K562 (cell line): ENCODE results near the gene TMEM234. TPM values are rescaled to one million over a fixed set of nuclear protein-coding genes. Genes with fewer than 3 reads are reported as not detected.
A peak's percentile ranks its signal among the peaks of the same experiment; 100 is the strongest.

Experiments
- BHLHE40 ChIP-seq: IDR thresholded peaks from 2 replicates; pipeline ENCODE4 v1.6.1; 2011; ENCODE audit warnings: low read length, improper control_type of control experiment
- L3MBTL2 ChIP-seq: fragments of 450-650 bp; IDR thresholded peaks from 2 replicates; pipeline ENCODE4 v1.6.1; 2016; ENCODE audit warnings: mild to moderate bottlenecking, moderate library complexity
- SIN3B ChIP-seq: fragments of 450-650 bp; IDR thresholded peaks from 2 replicates; pipeline ENCODE4 v1.6.1; 2017; ENCODE audit warnings: low read depth, mild to moderate bottlenecking, moderate library complexity
- SUPT5H ChIP-seq: fragments of 450-650 bp; IDR thresholded peaks from 2 replicates; pipeline ENCODE4 v1.6.1; 2016
- ZNF124 ChIP-seq: sonication (generic); formaldehyde crosslinking; IDR thresholded peaks from 2 replicates; pipeline ENCODE4 v1.8.1; 2022; ENCODE audit warnings: missing genetic modification reagents
- ZNF184 ChIP-seq: sonication (generic); formaldehyde crosslinking; IDR thresholded peaks from 2 replicates; pipeline ENCODE4 v1.5.0; 2020; ENCODE audit warnings: missing genetic modification reagents
- ZNF311 ChIP-seq: fragments of 250-450 bp; sonication (Bioruptor Pico); IDR thresholded peaks from 2 replicates; pipeline ENCODE4 v1.4.0; 2020; ENCODE audit warnings: mild to moderate bottlenecking, moderate library complexity
- ZNF79 ChIP-seq: fragments of 250-450 bp; sonication (Bioruptor Pico); IDR thresholded peaks from 2 replicates; pipeline ENCODE4 v1.4.0; 2020; ENCODE audit warnings: low read depth, mild to moderate bottlenecking, moderate library complexity
- polyA plus RNA-seq, 8 experiments: library from polyadenylated mRNA; depleted of rRNA in 4 of 8; stranded (reverse) in 5 of 8; unstranded in 3 of 8; fragments of >200 nt; fragmentation: Nextera tagmentation in 2 of 8; fragmentation: Illumina TruSeq in 1 of 8; extraction: Ambion mirVana in 2 of 8; extraction: Trizol in 1 of 8; gene quantifications; 2 replicates each; pipeline versions ENCODE4 v1.2.1 to v1.2.3, GENCODE V29; 2011 to 2014; ENCODE audit warnings: inconsistent platforms in 1 of 8, missing spikeins in 1 of 8
- total RNA-seq, 7 experiments: library from RNA; depleted of rRNA in 6 of 7; stranded (reverse); fragments of >200 nt in 6 of 7; fragmentation: Illumina TruSeq in 2 of 7; extraction: Trizol in 2 of 7; gene quantifications; 2 replicates each; pipeline versions ENCODE4 v1.2.1 to v1.2.3, GENCODE V29; 2011 to 2021; ENCODE audit warnings: low replicate concordance in 1 of 7
- TF ChIP-seq, protein P1 (sequence below): fragments of 250-450 bp; sonication (Bioruptor Pico); IDR thresholded peaks from 2 replicates; pipeline ENCODE4 v1.6.1; 2021; ENCODE audit warnings: mild to moderate bottlenecking
- TF ChIP-seq, protein P2 (sequence below): fragments of 450-650 bp; formaldehyde crosslinking; IDR thresholded peaks from 2 replicates; pipeline ENCODE4 v1.4.0; 2022; ENCODE audit warnings: mild to moderate bottlenecking, moderate library complexity
- TF ChIP-seq, protein P3 (sequence below): fragments of 250-450 bp; sonication (Bioruptor Pico); IDR thresholded peaks from 2 replicates; pipeline ENCODE4 v1.8.0; 2022; ENCODE audit warnings: inconsistent platforms
- TF ChIP-seq, protein P4 (sequence below): sonication (generic); formaldehyde crosslinking; IDR thresholded peaks from 2 replicates; pipeline ENCODE4 v1.4.0; 2020; ENCODE audit warnings: mild to moderate bottlenecking, missing genetic modification reagents
- TF ChIP-seq, protein P5 (sequence below): fragments of 250-450 bp; sonication (Bioruptor Pico); IDR thresholded peaks from 2 replicates; pipeline ENCODE4 v1.4.0; 2020; ENCODE audit warnings: mild to moderate bottlenecking, moderate library complexity, borderline replicate concordance
- TF ChIP-seq, protein P6 (sequence below): fragments of 450-650 bp; IDR thresholded peaks from 2 replicates; pipeline ENCODE4 v1.6.1; 2016; ENCODE audit warnings: missing biosample characterization, missing genetic modification characterization
- TF ChIP-seq, protein P7 (sequence below): fragments of 450-650 bp; IDR thresholded peaks from 2 replicates; pipeline ENCODE4 v1.6.1; 2017; ENCODE audit warnings: antibody characterized with exemption, mild to moderate bottlenecking

The TMEM234 gene
- total and polyA plus RNA-seq, 9 of the 15 experiments (the other 6 are each of a cell fraction or from before 2014, with no cell fraction given) = 5.0 to 12.9 (median 7.6) TPM

DNA sequence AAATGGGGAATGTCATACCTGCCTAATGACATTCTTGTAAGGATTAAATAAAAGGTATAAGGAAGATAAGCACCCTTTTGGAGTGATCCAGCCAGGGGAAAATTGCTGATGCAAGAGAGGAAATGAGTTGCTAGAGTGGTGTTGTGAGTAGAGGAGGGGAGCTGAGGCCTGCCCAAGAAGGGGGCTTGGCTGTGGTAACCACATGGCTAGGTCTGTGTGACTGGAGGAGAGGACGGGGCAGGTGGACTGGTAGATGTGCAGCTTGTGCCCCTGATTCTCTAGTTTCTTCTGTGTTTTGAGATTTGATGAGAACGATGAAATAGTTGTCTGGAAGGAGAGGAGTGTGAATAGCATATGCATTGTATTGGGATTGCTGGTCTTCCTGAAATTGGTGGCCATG is 36.1 kb downstream of the TMEM234 start (continued):
- TF ChIP-seq SUPT5H (0 out of 2 replicates have a peak, but pooled peaks have one; percentile 33), ZNF79 (CRISPR knock-in tag) (no peak), ZNF311 (0 out of 2 replicates have a peak, but pooled peaks have one; percentile 27), ZNF184 (CRISPR knock-in tag) (no peak), BHLHE40 (no peak), SIN3B (no peak), L3MBTL2 (0 out of 2 replicates have a peak, but pooled peaks have one; percentile 28), ZNF124 (CRISPR knock-in tag) (no peak)
- TF ChIP-seq, protein P1, sequence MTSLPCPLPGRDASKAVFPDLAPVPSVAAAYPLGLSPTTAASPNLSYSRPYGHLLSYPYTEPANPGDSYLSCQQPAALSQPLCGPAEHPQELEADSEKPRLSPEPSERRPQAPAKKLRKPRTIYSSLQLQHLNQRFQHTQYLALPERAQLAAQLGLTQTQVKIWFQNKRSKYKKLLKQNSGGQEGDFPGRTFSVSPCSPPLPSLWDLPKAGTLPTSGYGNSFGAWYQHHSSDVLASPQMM = no peak
- TF ChIP-seq, protein P2, sequence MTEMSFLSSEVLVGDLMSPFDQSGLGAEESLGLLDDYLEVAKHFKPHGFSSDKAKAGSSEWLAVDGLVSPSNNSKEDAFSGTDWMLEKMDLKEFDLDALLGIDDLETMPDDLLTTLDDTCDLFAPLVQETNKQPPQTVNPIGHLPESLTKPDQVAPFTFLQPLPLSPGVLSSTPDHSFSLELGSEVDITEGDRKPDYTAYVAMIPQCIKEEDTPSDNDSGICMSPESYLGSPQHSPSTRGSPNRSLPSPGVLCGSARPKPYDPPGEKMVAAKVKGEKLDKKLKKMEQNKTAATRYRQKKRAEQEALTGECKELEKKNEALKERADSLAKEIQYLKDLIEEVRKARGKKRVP = peak; percentile 70
- TF ChIP-seq, protein P3, sequence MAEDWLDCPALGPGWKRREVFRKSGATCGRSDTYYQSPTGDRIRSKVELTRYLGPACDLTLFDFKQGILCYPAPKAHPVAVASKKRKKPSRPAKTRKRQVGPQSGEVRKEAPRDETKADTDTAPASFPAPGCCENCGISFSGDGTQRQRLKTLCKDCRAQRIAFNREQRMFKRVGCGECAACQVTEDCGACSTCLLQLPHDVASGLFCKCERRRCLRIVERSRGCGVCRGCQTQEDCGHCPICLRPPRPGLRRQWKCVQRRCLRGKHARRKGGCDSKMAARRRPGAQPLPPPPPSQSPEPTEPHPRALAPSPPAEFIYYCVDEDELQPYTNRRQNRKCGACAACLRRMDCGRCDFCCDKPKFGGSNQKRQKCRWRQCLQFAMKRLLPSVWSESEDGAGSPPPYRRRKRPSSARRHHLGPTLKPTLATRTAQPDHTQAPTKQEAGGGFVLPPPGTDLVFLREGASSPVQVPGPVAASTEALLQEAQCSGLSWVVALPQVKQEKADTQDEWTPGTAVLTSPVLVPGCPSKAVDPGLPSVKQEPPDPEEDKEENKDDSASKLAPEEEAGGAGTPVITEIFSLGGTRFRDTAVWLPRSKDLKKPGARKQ (CRISPR knock-in tag) = no peak
- TF ChIP-seq, protein P4, sequence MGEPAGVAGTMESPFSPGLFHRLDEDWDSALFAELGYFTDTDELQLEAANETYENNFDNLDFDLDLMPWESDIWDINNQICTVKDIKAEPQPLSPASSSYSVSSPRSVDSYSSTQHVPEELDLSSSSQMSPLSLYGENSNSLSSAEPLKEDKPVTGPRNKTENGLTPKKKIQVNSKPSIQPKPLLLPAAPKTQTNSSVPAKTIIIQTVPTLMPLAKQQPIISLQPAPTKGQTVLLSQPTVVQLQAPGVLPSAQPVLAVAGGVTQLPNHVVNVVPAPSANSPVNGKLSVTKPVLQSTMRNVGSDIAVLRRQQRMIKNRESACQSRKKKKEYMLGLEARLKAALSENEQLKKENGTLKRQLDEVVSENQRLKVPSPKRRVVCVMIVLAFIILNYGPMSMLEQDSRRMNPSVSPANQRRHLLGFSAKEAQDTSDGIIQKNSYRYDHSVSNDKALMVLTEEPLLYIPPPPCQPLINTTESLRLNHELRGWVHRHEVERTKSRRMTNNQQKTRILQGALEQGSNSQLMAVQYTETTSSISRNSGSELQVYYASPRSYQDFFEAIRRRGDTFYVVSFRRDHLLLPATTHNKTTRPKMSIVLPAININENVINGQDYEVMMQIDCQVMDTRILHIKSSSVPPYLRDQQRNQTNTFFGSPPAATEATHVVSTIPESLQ (CRISPR knock-in tag) = no peak
- TF ChIP-seq, protein P5, sequence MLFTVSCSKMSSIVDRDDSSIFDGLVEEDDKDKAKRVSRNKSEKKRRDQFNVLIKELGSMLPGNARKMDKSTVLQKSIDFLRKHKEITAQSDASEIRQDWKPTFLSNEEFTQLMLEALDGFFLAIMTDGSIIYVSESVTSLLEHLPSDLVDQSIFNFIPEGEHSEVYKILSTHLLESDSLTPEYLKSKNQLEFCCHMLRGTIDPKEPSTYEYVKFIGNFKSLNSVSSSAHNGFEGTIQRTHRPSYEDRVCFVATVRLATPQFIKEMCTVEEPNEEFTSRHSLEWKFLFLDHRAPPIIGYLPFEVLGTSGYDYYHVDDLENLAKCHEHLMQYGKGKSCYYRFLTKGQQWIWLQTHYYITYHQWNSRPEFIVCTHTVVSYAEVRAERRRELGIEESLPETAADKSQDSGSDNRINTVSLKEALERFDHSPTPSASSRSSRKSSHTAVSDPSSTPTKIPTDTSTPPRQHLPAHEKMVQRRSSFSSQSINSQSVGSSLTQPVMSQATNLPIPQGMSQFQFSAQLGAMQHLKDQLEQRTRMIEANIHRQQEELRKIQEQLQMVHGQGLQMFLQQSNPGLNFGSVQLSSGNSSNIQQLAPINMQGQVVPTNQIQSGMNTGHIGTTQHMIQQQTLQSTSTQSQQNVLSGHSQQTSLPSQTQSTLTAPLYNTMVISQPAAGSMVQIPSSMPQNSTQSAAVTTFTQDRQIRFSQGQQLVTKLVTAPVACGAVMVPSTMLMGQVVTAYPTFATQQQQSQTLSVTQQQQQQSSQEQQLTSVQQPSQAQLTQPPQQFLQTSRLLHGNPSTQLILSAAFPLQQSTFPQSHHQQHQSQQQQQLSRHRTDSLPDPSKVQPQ = no peak
- TF ChIP-seq, protein P6, sequence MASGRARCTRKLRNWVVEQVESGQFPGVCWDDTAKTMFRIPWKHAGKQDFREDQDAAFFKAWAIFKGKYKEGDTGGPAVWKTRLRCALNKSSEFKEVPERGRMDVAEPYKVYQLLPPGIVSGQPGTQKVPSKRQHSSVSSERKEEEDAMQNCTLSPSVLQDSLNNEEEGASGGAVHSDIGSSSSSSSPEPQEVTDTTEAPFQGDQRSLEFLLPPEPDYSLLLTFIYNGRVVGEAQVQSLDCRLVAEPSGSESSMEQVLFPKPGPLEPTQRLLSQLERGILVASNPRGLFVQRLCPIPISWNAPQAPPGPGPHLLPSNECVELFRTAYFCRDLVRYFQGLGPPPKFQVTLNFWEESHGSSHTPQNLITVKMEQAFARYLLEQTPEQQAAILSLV = peak; percentile 67
- TF ChIP-seq, protein P7, sequence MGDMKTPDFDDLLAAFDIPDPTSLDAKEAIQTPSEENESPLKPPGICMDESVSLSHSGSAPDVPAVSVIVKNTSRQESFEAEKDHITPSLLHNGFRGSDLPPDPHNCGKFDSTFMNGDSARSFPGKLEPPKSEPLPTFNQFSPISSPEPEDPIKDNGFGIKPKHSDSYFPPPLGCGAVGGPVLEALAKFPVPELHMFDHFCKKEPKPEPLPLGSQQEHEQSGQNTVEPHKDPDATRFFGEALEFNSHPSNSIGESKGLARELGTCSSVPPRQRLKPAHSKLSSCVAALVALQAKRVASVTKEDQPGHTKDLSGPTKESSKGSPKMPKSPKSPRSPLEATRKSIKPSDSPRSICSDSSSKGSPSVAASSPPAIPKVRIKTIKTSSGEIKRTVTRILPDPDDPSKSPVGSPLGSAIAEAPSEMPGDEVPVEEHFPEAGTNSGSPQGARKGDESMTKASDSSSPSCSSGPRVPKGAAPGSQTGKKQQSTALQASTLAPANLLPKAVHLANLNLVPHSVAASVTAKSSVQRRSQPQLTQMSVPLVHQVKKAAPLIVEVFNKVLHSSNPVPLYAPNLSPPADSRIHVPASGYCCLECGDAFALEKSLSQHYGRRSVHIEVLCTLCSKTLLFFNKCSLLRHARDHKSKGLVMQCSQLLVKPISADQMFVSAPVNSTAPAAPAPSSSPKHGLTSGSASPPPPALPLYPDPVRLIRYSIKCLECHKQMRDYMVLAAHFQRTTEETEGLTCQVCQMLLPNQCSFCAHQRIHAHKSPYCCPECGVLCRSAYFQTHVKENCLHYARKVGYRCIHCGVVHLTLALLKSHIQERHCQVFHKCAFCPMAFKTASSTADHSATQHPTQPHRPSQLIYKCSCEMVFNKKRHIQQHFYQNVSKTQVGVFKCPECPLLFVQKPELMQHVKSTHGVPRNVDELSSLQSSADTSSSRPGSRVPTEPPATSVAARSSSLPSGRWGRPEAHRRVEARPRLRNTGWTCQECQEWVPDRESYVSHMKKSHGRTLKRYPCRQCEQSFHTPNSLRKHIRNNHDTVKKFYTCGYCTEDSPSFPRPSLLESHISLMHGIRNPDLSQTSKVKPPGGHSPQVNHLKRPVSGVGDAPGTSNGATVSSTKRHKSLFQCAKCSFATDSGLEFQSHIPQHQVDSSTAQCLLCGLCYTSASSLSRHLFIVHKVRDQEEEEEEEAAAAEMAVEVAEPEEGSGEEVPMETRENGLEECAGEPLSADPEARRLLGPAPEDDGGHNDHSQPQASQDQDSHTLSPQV = peak; percentile 29; the same call in 1 of the 2 replicates
